G401.6 (cell line): Measurements from ENCODE around the gene C1QTNF2.

Source experiments
- FAIRE-seq: peaks from 2 replicates; lab custom pipeline; 2012; peaks lifted over from hg19 to GRCh38; lab: Jason Lieb, UNC

The C1QTNF2 gene

GRCh38 chr5:160371294-160371693 is 868 bp upstream of the C1QTNF2 start:
- FAIRE-seq: no peak

- FAIRE-seq: no peak
Observed at GRCh38 chr5:160370713-160371034, 248 bp upstream of the C1QTNF2 start.

- no peak for FAIRE-seq
Observed at GRCh38 chr5:160367885-160368284, 2.5 kb downstream of the C1QTNF2 start.

- no peak for FAIRE-seq
Observed at GRCh38 chr5:160367261-160367660, 3.2 kb downstream of the C1QTNF2 start.

- FAIRE-seq: no peak
Observed at GRCh38 chr5:160366230-160366629, 4.2 kb downstream of the C1QTNF2 start.

GRCh38 chr5:160363660-160364395 is 6.6 kb downstream of the C1QTNF2 start:
- no peak for FAIRE-seq

GRCh38 chr5:160363211-160363610 is 7.2 kb downstream of the C1QTNF2 start:
- no peak for FAIRE-seq

GRCh38 chr5:160361624-160362228 is 8.7 kb downstream of the C1QTNF2 start:
- FAIRE-seq: no peak

- FAIRE-seq: no peak
Observed at GRCh38 chr5:160360310-160360709, 10.1 kb downstream of the C1QTNF2 start.

GRCh38 chr5:160359816-160360215 is 10.6 kb downstream of the C1QTNF2 start:
- FAIRE-seq: no peak

GRCh38 chr5:160359242-160359641 is 11.2 kb downstream of the C1QTNF2 start:
- FAIRE-seq: no peak

GRCh38 chr5:160357861-160358411 is 12.5 kb downstream of the C1QTNF2 start:
- no peak for FAIRE-seq

GRCh38 chr5:160357394-160357793 is 13.0 kb downstream of the C1QTNF2 start:
- FAIRE-seq: no peak

- no peak for FAIRE-seq
Observed at GRCh38 chr5:160356550-160357347, 13.7 kb downstream of the C1QTNF2 start.

GRCh38 chr5:160354666-160355065 is 15.8 kb downstream of the C1QTNF2 start:
- FAIRE-seq: no peak

GRCh38 chr5:160353379-160353778 is 17.0 kb downstream of the C1QTNF2 start:
- FAIRE-seq: no peak

GRCh38 chr5:160352308-160352707 is 18.1 kb downstream of the C1QTNF2 start:
- no peak for FAIRE-seq

- FAIRE-seq: no peak
Observed at GRCh38 chr5:160349935-160350303, 20.5 kb downstream of the C1QTNF2 start.

GRCh38 chr5:160349249-160349934 is 21.0 kb downstream of the C1QTNF2 start:
- no peak for FAIRE-seq

GRCh38 chr5:160348080-160348479 is 22.3 kb downstream of the C1QTNF2 start:
- FAIRE-seq: no peak

- no peak for FAIRE-seq
Observed at GRCh38 chr5:160347448-160347847, 23.0 kb downstream of the C1QTNF2 start.

- FAIRE-seq: no peak
Observed at GRCh38 chr5:160342413-160342941, 27.9 kb downstream of the C1QTNF2 start.
